Measurements from ENCODE around the gene EPGN. TPM values are rescaled to one million over a fixed set of nuclear protein-coding genes. Genes with fewer than 3 reads are reported as not detected.

The EPGN gene
- total RNA-seq, 4 donors from 2014 or later: not detected

GRCh38 chr4:74362347-74362746 is 54.1 kb downstream of the EPGN start:
- Histone ChIP-seq H3K9me3 (no peaks in the 10 kb centered on the region), H3K27me3 (no peaks in the 10 kb centered on the region), H3K4me3 (no peak overlapping the region), H3K4me1 (peaks cover 0 to 20% (median 0%) of the 10 kb centered on the region in 4 donors), H3K36me3 (no peaks in the 10 kb centered on the region), H3K27ac (no peak overlapping the region)
- TF ChIP-seq POLR2A (IDR thresholded peaks at IDR 0.05) (no peak), CTCF (IDR thresholded peaks at IDR 0.05) (no peak)
- no peak for DNase-seq

- H3K9me3 ChIP-seq: no peaks in the 10 kb centered on the region
- no peak for DNase-seq
- TF ChIP-seq POLR2A (IDR thresholded peaks at IDR 0.05) (no peak), CTCF (IDR thresholded peaks at IDR 0.05) (no peak)
- H3K27me3 ChIP-seq: no peaks in the 10 kb centered on the region
- peaks cover 0 to 20% (median 0%) of the 10 kb centered on the region in 4 donors for H3K4me1 ChIP-seq
- H3K27ac ChIP-seq: no peak overlapping the region
- peak overlapping the region in 1 of 4 donors; percentile 59 for H3K4me3 ChIP-seq
- H3K36me3 ChIP-seq: no peaks in the 10 kb centered on the region
These were observed 56.0 kb downstream of the EPGN start for GRCh38 chr4:74364256-74364651.

DNA sequence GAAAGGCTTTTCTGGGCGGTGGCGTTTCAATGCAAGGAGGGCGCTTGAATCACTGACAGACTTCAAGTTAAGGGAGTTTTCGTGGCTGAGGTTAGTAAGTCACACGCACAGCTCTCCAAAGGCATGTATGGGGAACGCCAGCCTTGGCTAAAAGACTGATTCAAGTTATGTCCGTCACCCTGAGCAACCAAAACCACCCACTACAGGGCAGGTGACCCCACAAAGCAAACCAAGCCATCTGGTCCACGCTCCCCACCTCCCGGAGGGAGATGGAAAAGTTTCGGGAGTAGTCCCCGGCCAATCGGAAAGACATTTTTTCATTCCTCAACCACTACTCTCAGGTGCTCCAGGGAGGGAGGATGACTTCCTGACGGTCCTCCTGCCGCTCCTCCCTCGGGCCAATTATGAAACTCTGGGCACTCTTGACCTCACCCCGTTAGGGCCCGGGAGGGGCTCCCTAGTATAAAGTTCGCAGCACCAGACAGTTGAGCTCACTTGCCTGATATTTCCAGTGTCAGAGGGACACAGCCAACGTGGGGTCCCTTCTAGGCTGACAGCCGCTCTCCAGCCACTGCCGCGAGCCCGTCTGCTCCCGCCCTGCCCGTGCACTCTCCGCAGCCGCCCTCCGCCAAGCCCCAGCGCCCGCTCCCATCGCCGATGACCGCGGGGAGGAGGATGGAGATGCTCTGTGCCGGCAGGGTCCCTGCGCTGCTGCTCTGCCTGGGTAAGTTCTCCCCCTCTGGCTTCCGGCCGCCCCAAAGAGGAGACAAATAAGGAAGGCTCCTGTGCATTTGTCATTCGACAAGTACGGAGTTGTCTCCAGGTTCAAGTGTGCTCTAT is 56.6 kb downstream of the EPGN start, which contains the start of gene EREG:
TSS of gene EREG (plus strand) at position 494 of the 840 bp plus-strand sequence. CDS start at position 658, 164 bp downstream.
- H3K9me3 ChIP-seq: no peaks in the 10 kb centered on the region
- peak in 1 of 2 donors; percentile 40 for TF ChIP-seq POLR2A (IDR thresholded peaks at IDR 0.05)
- no peak for TF ChIP-seq CTCF (IDR thresholded peaks at IDR 0.05)
- peak within 1 kb of the TSS in 2 of 4 donors; percentile 6 to 26 for H3K27ac ChIP-seq
- H3K4me1 ChIP-seq: peaks cover 0 to 20% (median 0%) of the 10 kb centered on the region in 4 donors
- peak in 2 of 3 donors; percentile 64 to 65 for DNase-seq
- peak within 1 kb of the TSS; percentile 7 to 59 (median 32) for H3K4me3 ChIP-seq
- H3K36me3 ChIP-seq: no peaks in the 10 kb centered on the region
- H3K27me3 ChIP-seq: no peaks in the 10 kb centered on the region

DNA sequence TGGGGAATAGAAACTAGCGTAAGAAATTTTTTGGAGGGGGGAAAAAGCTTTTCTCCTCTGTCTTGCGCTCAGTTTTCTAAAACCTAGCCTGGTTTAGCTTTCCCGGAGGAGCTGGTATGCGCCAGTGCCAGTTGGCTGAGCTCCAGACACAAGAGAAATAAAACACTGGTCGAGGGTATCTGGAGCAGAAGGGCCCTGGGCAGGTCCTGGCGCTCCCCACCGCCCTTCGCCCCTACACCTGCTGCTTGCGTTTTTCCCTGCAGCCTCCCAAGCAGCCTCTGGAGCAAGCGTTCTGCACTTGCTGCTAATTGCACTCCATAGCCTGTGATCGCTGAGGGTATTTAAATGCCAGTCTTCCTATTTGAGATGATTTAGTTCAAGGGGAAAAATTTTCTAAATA is 57.5 kb downstream of the EPGN start:
- no peaks in the 10 kb centered on the region for H3K27me3 ChIP-seq
- no peaks in the 10 kb centered on the region for H3K36me3 ChIP-seq
- H3K9me3 ChIP-seq: no peaks in the 10 kb centered on the region
- DNase-seq: peak in 2 of 3 donors; percentile 62
- peak overlapping the region in 2 of 4 donors; percentile 6 to 26 for H3K27ac ChIP-seq
- no peak for TF ChIP-seq CTCF (IDR thresholded peaks at IDR 0.05)
- TF ChIP-seq POLR2A (IDR thresholded peaks at IDR 0.05): no peak
- H3K4me3 ChIP-seq: peak overlapping the region in 3 of 4 donors; percentile 8 to 59 (median 57)
- peaks cover 0 to 20% (median 0%) of the 10 kb centered on the region in 4 donors for H3K4me1 ChIP-seq

Other genes with a start within 250 kb of the EPGN start
- gene CXCL2, start 209.3 kb upstream of the EPGN start, total RNA-seq: 10 to 100 TPM in 2 of 4 donors, 1 to 10 TPM in 2; 8.0 to 27.2 (median 9.9) TPM
- gene MTHFD2L, start 150.4 kb upstream of the EPGN start, total RNA-seq: 10 to 100 TPM; 11.8 to 17.1 (median 14.9) TPM
- gene EREG, start 56.7 kb downstream of the EPGN start, total RNA-seq: 1 to 10 TPM in 3 of 4 donors, not detected in 1; 1.1 to 2.8 (median 1.7) TPM
- gene AREG, start 136.7 kb downstream of the EPGN start, total RNA-seq: 10 to 100 TPM; 10.5 to 27.2 (median 11.1) TPM

All from Peyer's patch (tissue), 4 donors.